Germinal center (tissue), 1 donor: ENCODE measurements around the gene ZNF277.
"Not testable (repeated sequence)": the region's sequence is repeated elsewhere in the genome, so short reads cannot be mapped to it uniquely, and the experiment has no call there.

Source experiments
- DNase-seq: peaks from one replicate; pipeline ENCODE4 v3.0.0; 2012; ENCODE audit warnings: mixed read lengths, low spot score

Gene ZNF277

GRCh38 chr7:112292162-112292561, 85.7 kb downstream of the ZNF277 start:
- no peak for DNase-seq

GRCh38 chr7:112293416-112293815, 86.9 kb downstream of the ZNF277 start:
- DNase-seq: no peak

GRCh38 chr7:112296432-112296831, 89.9 kb downstream of the ZNF277 start:
- DNase-seq: no peak

GRCh38 chr7:112297681-112298080, 91.2 kb downstream of the ZNF277 start:
- no peak for DNase-seq

- DNase-seq: no peak
These were observed 92.1 kb downstream of the ZNF277 start for GRCh38 chr7:112298543-112299100.

- no peak for DNase-seq
These were observed 93.6 kb downstream of the ZNF277 start for GRCh38 chr7:112300072-112300471.

- no peak for DNase-seq
These were observed 94.4 kb downstream of the ZNF277 start for GRCh38 chr7:112300831-112301407.

GRCh38 chr7:112302566-112302965, 96.1 kb downstream of the ZNF277 start:
- DNase-seq: no peak

- no peak for DNase-seq
These were observed 100.4 kb downstream of the ZNF277 start for GRCh38 chr7:112306903-112307302.

- no peak for DNase-seq
These were observed 101.0 kb downstream of the ZNF277 start for GRCh38 chr7:112307506-112307905.

GRCh38 chr7:112308974-112309373, 102.5 kb downstream of the ZNF277 start:
- no peak for DNase-seq

- not testable (repeated sequence) for DNase-seq
These were observed 110.3 kb downstream of the ZNF277 start for GRCh38 chr7:112316803-112317202.

GRCh38 chr7:112322070-112322469, 115.6 kb downstream of the ZNF277 start:
- no peak for DNase-seq

- DNase-seq: no peak
These were observed 121.1 kb downstream of the ZNF277 start for GRCh38 chr7:112327566-112327965.

- DNase-seq: no peak
These were observed 125.0 kb downstream of the ZNF277 start for GRCh38 chr7:112331492-112331891.

- no peak for DNase-seq
These were observed 127.9 kb downstream of the ZNF277 start for GRCh38 chr7:112334366-112334765.

GRCh38 chr7:112336261-112336660, 129.8 kb downstream of the ZNF277 start:
- DNase-seq: no peak

- DNase-seq: no peak
These were observed 130.6 kb downstream of the ZNF277 start for GRCh38 chr7:112336936-112337576.

GRCh38 chr7:112337892-112338291, 131.4 kb downstream of the ZNF277 start:
- DNase-seq: no peak

- DNase-seq: no peak
These were observed 132.3 kb downstream of the ZNF277 start for GRCh38 chr7:112338786-112339185.

GRCh38 chr7:112341464-112341863, 135.0 kb downstream of the ZNF277 start:
- DNase-seq: no peak

GRCh38 chr7:112346381-112347060, 140.0 kb downstream of the ZNF277 start:
- DNase-seq: no peak

GRCh38 chr7:112347088-112347487, 140.6 kb downstream of the ZNF277 start:
- DNase-seq: no peak
